ENCODE measurements around the gene MTSS2. TPM values are rescaled to one million over a fixed set of nuclear protein-coding genes. Genes with fewer than 3 reads are reported as not detected.

MTSS2 gene
- total RNA-seq, 1 donor, result 56.5 TPM

DNA sequence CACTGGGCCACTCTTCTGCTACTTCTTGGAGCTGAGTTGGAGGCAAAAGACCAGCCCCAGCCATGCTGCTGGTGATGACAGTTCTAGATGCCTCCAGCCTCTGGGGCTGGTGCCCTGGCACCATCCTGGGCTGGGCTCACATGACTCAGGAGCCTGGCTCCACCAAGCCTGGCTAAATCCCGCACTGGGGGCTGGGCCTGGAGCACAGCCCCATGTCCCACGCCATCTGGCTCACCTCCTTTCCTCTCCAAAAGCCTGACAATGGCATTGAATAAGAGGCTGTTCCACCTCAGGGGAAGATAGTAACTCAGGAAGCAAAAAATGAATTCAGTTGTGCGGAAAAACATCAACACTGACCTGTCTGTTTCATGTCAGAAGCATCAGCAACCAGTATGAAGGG, 45.1 kb upstream of the MTSS2 start:
- H3K36me3 ChIP-seq (ENCODE audit: insufficient read depth, low read length), result peaks cover 11% of the 10 kb centered on the region
- no peak for DNase-seq (ENCODE audit: insufficient read length, low spot score, missing footprints)
- H3K27me3 ChIP-seq (ENCODE audit: insufficient read depth, low read length), result no peaks in the 10 kb centered on the region
- no peaks in the 10 kb centered on the region for H4K20me1 ChIP-seq (ENCODE audit: insufficient read depth, low read length)
- no peaks in the 10 kb centered on the region for H3K9me3 ChIP-seq (ENCODE audit: low read depth, low read length)
- TF ChIP-seq, protein P1, sequence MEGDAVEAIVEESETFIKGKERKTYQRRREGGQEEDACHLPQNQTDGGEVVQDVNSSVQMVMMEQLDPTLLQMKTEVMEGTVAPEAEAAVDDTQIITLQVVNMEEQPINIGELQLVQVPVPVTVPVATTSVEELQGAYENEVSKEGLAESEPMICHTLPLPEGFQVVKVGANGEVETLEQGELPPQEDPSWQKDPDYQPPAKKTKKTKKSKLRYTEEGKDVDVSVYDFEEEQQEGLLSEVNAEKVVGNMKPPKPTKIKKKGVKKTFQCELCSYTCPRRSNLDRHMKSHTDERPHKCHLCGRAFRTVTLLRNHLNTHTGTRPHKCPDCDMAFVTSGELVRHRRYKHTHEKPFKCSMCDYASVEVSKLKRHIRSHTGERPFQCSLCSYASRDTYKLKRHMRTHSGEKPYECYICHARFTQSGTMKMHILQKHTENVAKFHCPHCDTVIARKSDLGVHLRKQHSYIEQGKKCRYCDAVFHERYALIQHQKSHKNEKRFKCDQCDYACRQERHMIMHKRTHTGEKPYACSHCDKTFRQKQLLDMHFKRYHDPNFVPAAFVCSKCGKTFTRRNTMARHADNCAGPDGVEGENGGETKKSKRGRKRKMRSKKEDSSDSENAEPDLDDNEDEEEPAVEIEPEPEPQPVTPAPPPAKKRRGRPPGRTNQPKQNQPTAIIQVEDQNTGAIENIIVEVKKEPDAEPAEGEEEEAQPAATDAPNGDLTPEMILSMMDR (IDR thresholded peaks at IDR 0.05; ENCODE audit: extremely low read depth, low read depth, low read length), result no peak
- no peak overlapping the region for H3K4me2 ChIP-seq (ENCODE audit: insufficient read depth, low read length)
- no peaks in the 10 kb centered on the region for H3K79me2 ChIP-seq (ENCODE audit: insufficient read depth, low read length)
- H3K4me3 ChIP-seq (ENCODE audit: insufficient read depth, low read length), result no peak overlapping the region
- H3K4me1 ChIP-seq (ENCODE audit: insufficient read depth, low read length), result peaks cover 12% of the 10 kb centered on the region
- H2AFZ ChIP-seq (ENCODE audit: low read length), result no peak overlapping the region
- H3K27ac ChIP-seq (ENCODE audit: low read depth, low read length), result no peak overlapping the region

DNA sequence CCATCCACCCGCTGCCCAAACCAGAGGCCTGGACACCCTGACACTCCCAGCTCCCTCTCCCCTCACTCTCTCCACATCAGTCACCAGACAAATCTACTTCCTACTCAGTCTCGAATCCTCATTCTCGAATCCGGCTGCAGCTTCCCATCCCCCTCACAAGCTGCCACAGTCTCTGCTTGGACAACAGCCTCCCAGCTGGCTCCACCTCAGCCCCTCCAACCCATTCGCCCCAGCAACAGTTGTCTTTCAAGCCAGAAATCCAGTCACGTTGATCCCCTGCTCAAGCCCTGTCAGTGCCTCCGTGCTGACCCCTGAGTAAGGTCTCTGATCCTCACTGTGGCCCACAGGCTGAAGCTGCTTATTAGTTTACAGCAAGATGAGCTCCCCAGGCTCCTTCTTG, 44.2 kb upstream of the MTSS2 start:
- Histone ChIP-seq H3K4me3 (ENCODE audit: insufficient read depth, low read length) (no peak overlapping the region), H4K20me1 (ENCODE audit: insufficient read depth, low read length) (no peaks in the 10 kb centered on the region), H3K27me3 (ENCODE audit: insufficient read depth, low read length) (no peaks in the 10 kb centered on the region), H2AFZ (ENCODE audit: low read length) (no peak overlapping the region), H3K4me2 (ENCODE audit: insufficient read depth, low read length) (no peak overlapping the region), H3K36me3 (ENCODE audit: insufficient read depth, low read length) (peaks cover 11% of the 10 kb centered on the region), H3K4me1 (ENCODE audit: insufficient read depth, low read length) (peaks cover 4% of the 10 kb centered on the region), H3K27ac (ENCODE audit: low read depth, low read length) (no peak overlapping the region), H3K9me3 (ENCODE audit: low read depth, low read length) (no peaks in the 10 kb centered on the region), H3K79me2 (ENCODE audit: insufficient read depth, low read length) (no peaks in the 10 kb centered on the region)
- TF ChIP-seq, protein P1 (IDR thresholded peaks at IDR 0.05; ENCODE audit: extremely low read depth, low read depth, low read length), result no peak
- DNase-seq (ENCODE audit: insufficient read length, low spot score, missing footprints), result no peak

DNA sequence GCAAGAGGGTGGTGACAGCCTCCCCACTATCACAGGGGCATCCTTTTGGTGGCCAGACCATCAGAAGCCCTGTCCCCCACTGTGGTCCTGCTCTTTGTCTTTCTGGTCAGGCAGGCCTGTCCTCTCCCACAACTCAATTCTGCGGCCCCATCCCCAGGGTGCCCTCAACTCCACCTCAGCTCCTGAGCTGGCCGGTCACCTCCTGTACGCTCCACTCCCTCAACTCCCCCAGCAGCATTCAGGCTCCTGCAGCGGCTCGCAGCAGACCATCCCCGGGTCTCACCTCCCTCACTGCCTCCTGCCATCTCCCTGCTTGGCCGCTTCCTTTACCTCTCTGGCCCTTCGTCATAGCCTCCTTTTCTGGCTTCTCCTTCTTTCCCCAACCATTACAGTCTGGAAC, 43.4 kb upstream of the MTSS2 start:
- H4K20me1 ChIP-seq (ENCODE audit: insufficient read depth, low read length), result no peaks in the 10 kb centered on the region
- DNase-seq (ENCODE audit: insufficient read length, low spot score, missing footprints), result no peak
- TF ChIP-seq, protein P1 (IDR thresholded peaks at IDR 0.05; ENCODE audit: extremely low read depth, low read depth, low read length), result no peak
- no peak overlapping the region for H3K4me3 ChIP-seq (ENCODE audit: insufficient read depth, low read length)
- H2AFZ ChIP-seq (ENCODE audit: low read length), result no peak overlapping the region
- H3K9me3 ChIP-seq (ENCODE audit: low read depth, low read length), result no peaks in the 10 kb centered on the region
- H3K79me2 ChIP-seq (ENCODE audit: insufficient read depth, low read length), result no peaks in the 10 kb centered on the region
- no peaks in the 10 kb centered on the region for H3K4me1 ChIP-seq (ENCODE audit: insufficient read depth, low read length)
- H3K4me2 ChIP-seq (ENCODE audit: insufficient read depth, low read length), result no peak overlapping the region
- H3K27me3 ChIP-seq (ENCODE audit: insufficient read depth, low read length), result no peaks in the 10 kb centered on the region
- H3K27ac ChIP-seq (ENCODE audit: low read depth, low read length), result no peak overlapping the region
- H3K36me3 ChIP-seq (ENCODE audit: insufficient read depth, low read length), result peaks cover 11% of the 10 kb centered on the region

DNA sequence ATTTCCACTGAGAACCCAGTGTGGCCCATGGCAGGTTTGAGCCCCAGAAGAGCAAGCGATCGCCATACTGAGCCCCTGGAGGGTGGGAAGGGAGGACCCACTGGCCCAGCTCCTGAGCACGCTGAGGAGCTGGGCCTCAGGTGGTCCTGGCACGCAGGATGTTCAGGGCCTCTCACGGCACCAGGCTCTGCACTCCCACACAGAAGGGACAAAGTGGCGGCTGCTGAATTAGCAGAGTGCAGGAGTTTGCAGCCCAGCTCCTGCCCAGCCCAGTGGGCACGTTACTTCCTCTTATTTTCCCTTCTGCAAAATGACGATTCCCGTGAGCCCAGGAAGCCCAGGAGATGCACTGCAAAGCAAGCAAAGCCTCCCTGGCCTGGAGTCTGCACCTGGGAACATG, 42.3 kb upstream of the MTSS2 start:
- Histone ChIP-seq H3K27ac (ENCODE audit: low read depth, low read length) (no peak overlapping the region), H3K9me3 (ENCODE audit: low read depth, low read length) (no peaks in the 10 kb centered on the region), H4K20me1 (ENCODE audit: insufficient read depth, low read length) (no peaks in the 10 kb centered on the region), H3K4me2 (ENCODE audit: insufficient read depth, low read length) (no peak overlapping the region), H3K79me2 (ENCODE audit: insufficient read depth, low read length) (no peaks in the 10 kb centered on the region), H2AFZ (ENCODE audit: low read length) (no peak overlapping the region), H3K36me3 (ENCODE audit: insufficient read depth, low read length) (peaks cover 11% of the 10 kb centered on the region), H3K27me3 (ENCODE audit: insufficient read depth, low read length) (no peaks in the 10 kb centered on the region), H3K4me3 (ENCODE audit: insufficient read depth, low read length) (no peak overlapping the region), H3K4me1 (ENCODE audit: insufficient read depth, low read length) (no peaks in the 10 kb centered on the region)
- TF ChIP-seq, protein P1 (IDR thresholded peaks at IDR 0.05; ENCODE audit: extremely low read depth, low read depth, low read length), result no peak
- no peak for DNase-seq (ENCODE audit: insufficient read length, low spot score, missing footprints)

All from osteoblast (primary cell).